HG03442 (cell line): ENCODE measurements around the gene CCDC28A.
"Not testable (repeated sequence)": the region's sequence is repeated elsewhere in the genome, so short reads cannot be mapped to it uniquely, and the experiment has no call there.

Source experiments
- ATAC-seq: cut with Tn5 transposase; IDR thresholded peaks from one replicate; pipeline ENCODE4 v1.9.1; 2021; ENCODE audit warnings: mild to moderate bottlenecking, moderate library complexity; ENCODE audit not compliant: unreplicated experiment

The CCDC28A gene

DNA sequence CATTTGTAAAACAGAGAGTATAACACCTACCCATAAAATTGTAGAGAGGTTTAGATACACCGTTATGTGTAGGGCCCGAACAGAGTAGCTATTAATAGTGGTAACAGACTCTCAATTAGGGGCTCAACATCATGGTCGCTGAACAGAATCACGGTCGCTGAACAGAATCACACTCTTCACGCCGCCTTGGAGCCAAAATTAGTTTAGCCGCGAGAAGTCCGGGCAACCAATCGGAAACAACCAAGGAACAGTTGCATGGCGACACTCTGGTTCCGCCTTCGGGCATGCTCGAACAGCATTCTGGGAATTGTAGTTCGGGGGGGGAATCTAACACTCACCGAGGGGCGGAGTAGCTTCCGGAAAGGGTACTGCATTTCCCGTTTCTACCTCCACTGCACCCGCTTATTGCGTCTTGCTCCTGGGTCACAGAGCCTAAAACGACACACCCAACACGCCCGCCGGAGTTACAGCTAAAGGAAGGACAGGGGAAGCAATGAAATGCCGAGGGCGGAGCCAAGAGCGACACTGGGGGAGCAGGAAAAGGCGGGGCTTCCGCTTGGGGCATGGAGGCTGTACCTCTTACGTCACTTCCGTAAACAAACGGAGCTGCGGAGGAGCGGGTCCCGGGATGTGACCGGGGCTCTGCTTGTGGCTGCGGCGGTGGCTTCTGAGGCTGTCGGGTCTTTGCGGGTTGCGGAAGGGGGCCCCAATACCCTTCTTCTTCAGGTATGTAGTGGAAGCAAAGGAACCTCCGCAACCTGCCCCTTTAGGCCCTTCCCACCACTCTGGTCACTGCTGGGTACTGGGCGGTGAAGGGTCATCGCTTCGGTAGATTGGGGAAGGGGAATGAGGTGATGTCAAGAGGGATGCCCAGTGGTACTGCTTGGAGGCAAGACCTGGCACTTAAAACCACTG is at the start of gene CCDC28A:
TSS of gene CCDC28A (plus strand) at position 593 of the 915 bp plus-strand sequence. CDS start 2,352 bp downstream, outside the sequence.
- peak; percentile 91 for ATAC-seq

- ATAC-seq = no peak
Observed at GRCh38 chr6:138724015-138724414, 49.6 kb upstream of the CCDC28A start.

DNA sequence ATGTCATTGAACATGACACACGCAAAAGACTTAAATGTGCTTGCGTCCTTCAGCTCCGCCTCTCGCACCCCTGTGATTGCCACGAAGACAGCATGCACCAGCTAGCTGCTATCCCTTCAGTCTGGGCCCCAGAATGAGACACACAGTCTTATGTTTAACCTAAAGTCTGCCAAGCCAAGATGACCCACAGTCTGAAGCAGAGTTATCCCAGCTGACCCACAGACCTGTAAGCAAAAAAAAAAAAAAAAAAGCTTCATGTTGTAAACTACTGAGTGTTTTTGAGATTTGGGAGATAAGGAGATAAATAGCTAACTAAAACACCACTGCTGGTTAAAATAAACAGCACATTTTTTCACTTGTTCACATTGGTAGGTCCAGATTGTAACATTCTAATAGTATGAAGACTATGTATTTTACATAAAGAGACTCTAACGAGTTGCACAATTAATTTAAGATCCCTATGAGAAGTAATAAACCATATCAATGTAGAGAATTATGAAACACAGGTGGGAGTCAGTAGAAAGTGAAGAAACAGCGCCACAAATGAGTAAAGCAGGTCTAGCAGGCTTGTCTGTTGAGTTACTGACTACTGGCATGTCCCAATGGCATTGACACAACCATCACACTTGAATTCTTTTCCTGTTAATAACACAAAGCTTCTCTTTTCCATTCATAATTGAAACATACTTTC is 47.4 kb upstream of the CCDC28A start:
- no peak for ATAC-seq

GRCh38 chr6:138726757-138727097 is 46.8 kb upstream of the CCDC28A start:
- no peak for ATAC-seq

DNA sequence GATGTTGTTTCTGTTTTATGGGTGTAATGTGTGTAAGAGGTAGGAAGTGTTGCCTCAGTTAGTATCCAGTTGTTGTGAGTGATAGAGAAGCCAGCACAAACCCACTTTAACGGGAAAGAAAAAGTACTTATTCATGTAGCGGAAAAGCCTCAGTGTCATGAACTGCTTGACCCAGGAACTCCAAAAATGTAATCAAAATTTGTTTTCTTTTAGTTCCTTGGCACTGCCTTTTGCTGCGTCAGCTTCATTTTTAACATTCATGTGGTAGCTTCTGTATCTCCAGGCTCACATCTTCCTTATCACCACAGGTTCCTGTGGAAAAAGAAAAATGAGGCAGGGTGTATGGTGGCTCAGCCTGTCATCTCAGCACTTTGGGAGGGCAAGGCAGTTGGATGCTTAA is 46.4 kb upstream of the CCDC28A start:
- ATAC-seq = no peak

GRCh38 chr6:138728662-138729061 is 44.9 kb upstream of the CCDC28A start:
- ATAC-seq = no peak

DNA sequence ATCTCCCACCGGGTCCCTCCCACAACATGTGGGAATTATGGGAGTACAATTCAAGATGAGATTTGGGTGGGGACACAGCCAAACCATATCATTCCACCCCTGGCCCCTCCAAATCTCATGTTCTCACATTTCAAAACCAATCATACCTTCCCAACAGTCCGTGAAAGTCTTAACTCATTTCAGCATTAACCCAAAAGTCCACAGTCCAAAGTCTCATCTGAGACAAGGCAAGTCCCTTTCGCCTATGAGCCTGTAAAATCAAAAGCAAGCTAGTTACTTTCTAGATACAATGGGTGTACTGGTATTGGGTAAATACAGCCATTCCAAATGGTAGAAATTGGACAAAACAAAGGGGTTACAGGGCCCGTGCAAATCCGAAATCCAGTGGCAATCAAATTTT is 43.5 kb upstream of the CCDC28A start:
- ATAC-seq = not testable (repeated sequence)

GRCh38 chr6:138734585-138734984 is 39.0 kb upstream of the CCDC28A start:
- no peak for ATAC-seq

DNA sequence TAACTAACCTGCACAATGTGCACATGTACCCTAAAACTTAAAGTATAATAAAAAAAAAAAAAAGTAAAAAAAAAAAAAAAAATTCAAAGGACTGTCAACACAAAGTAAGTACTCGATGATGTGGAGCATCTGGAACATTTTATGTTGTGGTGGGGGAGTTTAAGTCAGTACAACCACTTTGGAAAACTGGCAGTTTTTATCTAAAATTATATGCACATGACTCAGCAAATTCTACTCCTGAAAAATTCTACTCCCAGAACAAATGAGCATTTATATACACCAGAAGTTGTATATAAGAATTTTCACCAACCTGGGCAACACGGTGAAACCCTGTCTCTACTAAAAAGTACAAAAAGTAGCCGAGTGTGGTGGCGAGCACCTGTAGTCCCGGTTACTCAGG is 36.9 kb upstream of the CCDC28A start:
- no peak for ATAC-seq

DNA sequence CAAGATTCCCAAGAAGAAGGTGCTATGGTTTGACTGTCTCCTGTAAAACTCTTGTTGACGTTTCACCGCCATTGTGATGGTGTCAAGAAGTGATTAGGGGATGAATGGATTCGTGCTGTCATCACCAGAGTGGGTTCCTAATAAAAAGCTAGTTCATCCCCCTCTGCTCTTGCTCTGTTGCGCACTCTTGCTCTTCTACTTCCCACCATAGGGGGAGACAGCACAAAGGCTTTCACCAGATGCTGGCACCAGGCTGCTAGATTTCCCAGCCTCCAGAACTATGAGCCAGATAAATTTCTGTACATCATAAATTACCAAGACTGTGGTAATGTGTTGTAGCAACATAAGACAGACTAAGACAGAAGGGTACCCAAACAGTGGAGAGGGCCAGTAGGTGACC is 21.6 kb upstream of the CCDC28A start:
- ATAC-seq = no peak

DNA sequence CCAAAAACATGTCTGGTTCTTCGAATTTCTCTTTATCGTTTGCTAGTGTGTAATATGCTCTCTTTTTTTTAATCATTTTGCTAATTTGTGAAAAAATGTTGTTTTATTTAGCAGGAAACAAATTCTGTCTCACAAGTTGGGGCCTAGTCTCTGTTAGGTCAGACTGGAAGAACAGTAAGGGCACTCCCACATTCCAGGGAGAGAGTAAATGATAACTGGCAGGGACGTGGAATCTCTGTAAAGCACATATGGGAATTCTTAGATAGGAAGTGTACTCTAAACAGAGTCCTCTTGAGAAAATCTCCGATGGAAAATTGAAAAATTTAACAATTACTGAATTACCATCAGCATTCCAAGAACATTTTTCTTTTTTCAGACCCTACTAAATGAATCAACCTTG is 16.4 kb upstream of the CCDC28A start:
- no peak for ATAC-seq

DNA sequence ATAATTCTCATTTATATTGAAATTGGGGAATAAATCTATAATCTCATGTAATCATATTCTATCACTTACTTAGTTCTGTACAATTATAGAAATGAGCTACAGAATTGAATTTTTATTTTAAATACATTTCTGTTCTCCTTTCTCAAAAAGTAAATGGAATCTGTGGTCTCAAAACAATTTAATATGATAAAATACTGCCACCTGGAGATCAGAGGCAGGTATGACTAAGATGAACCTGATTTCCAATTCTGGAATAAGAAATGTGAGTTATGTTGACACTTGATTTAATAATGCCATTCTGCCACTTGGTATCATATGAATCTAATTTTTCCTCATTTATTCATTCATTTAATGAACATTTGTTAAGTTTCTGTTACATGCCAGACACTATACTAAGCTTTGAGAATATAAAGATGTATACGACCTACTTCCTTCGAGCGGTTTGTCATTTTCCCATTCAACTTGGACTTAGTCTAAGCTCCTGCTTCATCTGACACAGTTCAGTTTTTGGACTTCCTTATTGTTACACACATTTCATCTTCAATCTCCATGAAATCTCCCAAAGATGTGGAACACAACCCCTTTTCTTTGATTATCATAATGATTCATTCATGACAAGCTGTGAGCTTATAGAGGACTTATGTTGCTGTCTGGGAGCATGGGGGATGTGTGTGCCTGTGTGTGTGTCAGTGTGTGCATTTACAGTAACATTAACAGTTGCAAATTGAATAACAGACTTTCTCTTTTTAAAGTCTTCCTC is 7.5 kb upstream of the CCDC28A start:
- ATAC-seq = no peak

DNA sequence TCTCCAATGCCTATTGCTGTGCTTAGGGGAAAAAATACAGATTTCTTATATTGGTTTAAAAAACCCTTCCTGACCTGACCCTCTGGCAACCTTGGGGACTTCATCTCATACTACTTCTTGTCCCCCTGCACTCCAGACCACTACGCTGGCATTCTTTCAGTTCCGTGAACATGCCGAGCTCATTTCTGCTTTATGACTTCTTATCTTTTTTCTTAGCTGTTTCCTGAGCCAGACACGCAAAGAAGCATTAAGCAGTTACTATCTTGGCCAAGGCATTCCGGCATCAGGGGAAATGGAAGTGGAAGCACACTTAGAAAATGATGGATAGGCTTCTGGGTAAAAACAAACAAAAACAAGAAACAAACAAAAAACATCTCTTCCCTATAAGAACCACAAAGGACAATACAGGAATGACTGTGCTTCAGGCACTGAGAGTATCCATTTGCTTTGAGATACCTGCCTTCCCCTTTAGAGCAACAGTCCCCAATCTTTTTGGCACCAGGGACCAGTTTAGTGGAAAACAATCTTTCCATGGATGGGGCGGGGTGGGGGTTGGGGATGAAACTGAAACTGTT is 4.4 kb upstream of the CCDC28A start:
- ATAC-seq = no peak

GRCh38 chr6:138772596-138773176 is 883 bp upstream of the CCDC28A start:
- ATAC-seq = no peak

- ATAC-seq = no peak
Observed at GRCh38 chr6:138774370-138774769, 801 bp downstream of the CCDC28A start.

DNA sequence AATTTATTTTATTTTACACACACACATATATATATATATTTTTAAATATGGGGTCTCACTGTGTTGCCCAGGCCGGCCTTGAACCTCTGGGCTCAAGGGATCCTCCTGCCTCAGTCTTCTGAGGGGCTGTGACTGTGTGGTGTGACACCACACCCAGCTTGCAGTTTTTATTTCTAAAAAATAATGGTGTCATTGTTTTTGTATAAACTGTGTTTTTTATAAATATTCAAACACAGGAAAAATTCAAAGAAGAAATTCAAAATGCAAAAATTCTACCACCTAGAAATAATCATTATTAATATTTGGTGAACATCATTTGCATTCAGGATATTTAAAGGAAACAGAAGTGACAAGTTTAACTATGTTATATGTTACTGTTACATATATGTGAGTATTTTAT is 3.1 kb downstream of the CCDC28A start:
- no peak for ATAC-seq

GRCh38 chr6:138778331-138778730 is 4.8 kb downstream of the CCDC28A start:
- no peak for ATAC-seq

DNA sequence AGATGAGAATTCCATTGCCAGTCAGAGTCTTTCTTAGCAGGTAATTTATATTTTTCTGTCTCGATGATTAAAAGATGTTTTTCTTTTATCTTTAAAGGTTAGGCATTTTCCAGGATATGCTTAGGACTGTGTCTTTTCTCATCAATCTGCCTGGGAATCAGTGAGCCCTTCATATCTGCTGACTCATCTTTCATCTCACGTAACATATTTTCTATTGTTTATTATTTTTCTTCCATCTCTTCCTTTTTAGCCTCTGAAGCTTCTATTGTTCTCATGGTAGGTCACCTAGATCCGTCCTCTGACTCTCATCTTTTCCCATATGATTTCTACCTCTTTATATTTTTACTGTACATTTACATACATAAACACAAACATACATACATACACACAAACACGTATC is 8.7 kb downstream of the CCDC28A start:
- ATAC-seq = no peak

GRCh38 chr6:138785079-138785478 is 11.5 kb downstream of the CCDC28A start:
- ATAC-seq = no peak

- ATAC-seq = no peak
Observed at GRCh38 chr6:138785980-138786379, 12.4 kb downstream of the CCDC28A start.

DNA sequence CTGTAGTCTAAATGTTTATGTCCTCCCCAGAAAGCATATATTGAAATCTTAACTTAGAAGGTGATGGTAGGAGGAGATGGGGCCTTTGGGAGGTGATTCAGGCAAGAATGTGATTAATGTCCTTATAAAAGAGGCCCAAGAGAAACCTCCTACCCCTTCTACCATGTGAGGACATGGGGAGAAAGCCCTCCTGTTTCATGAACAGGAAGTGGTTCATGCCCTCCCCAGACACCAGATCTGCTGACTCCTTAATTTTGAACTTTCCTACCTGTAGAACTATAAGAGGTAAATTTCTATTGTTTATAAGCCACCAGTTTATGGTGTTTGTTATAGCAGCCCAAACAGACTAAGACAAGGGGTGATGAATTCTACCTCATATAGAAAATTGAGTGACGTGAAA is 13.6 kb downstream of the CCDC28A start:
- no peak for ATAC-seq
